Loucy (cell line): ENCODE measurements around the gene CDH2.

Experiments used
- H2AFZ ChIP-seq: fragments of 200-600 bp; sonication (generic); 2 replicates; pipeline ENCODE4 v1.6.0; 2016; ENCODE audit warnings: antibody characterized with exemption, mild to moderate bottlenecking, low read length, moderate library complexity
- H3F3A ChIP-seq: fragments of 200-600 bp; 2 replicates; pipeline ENCODE4 v1.6.0; 2016; ENCODE audit warnings: antibody characterized with exemption, low read depth, mild to moderate bottlenecking
- H3K27me3 ChIP-seq: fragments of 200-600 bp; sonication (generic); 2 replicates; pipeline ENCODE4 v1.6.1; 2014; ENCODE audit warnings: low read length, mild to moderate bottlenecking; ENCODE audit not compliant: insufficient read depth, poor library complexity, severe bottlenecking
- H3K36me3 ChIP-seq: fragments of 200-600 bp; sonication (generic); 2 replicates; pipeline ENCODE4 v1.6.1; 2016; ENCODE audit warnings: low read length; ENCODE audit not compliant: insufficient read depth
- H3K4me1 ChIP-seq: fragments of 200-600 bp; sonication (generic); 2 replicates; pipeline ENCODE4 v1.5.1; 2014; ENCODE audit warnings: low read length, mild to moderate bottlenecking; ENCODE audit not compliant: insufficient read depth, poor library complexity, severe bottlenecking
- H3K4me2 ChIP-seq: fragments of 200-600 bp; sonication (generic); 2 replicates; pipeline ENCODE4 v1.6.0; 2014; ENCODE audit warnings: antibody characterized with exemption, low read length, low read depth, mild to moderate bottlenecking; ENCODE audit not compliant: poor library complexity, severe bottlenecking
- H3K4me3 ChIP-seq: fragments of 200-600 bp; sonication (generic); 2 replicates; pipeline ENCODE4 v1.5.1; 2014; ENCODE audit warnings: low read length, mild to moderate bottlenecking, mixed read lengths; ENCODE audit not compliant: poor library complexity, severe bottlenecking
- H3K79me2 ChIP-seq: fragments of 200-600 bp; sonication (generic); 2 replicates; pipeline ENCODE4 v1.6.1; 2014; ENCODE audit warnings: low read length; ENCODE audit not compliant: insufficient read depth
- H3K9ac ChIP-seq: fragments of 200-600 bp; sonication (generic); 2 replicates; pipeline ENCODE4 v1.6.0; 2014; ENCODE audit warnings: mild to moderate bottlenecking, low read depth, low read length, moderate library complexity; ENCODE audit not compliant: poor library complexity, severe bottlenecking
- H3K9me2 ChIP-seq: fragments of 200-600 bp; sonication (generic); replicated peaks from 2 replicates; pipeline ENCODE4 v1.6.1; 2016; ENCODE audit warnings: low read depth, low read length, mixed read lengths
- H3K9me3 ChIP-seq: fragments of 200-600 bp; sonication (generic); 2 replicates; pipeline ENCODE4 v1.6.1; 2014; ENCODE audit warnings: mild to moderate bottlenecking, antibody characterized with exemption, low read length, low read depth; ENCODE audit not compliant: insufficient read depth
- H4K20me1 ChIP-seq: fragments of 200-600 bp; sonication (generic); 2 replicates; pipeline ENCODE4 v1.6.0; 2014; ENCODE audit warnings: antibody characterized with exemption, low read length, mild to moderate bottlenecking; ENCODE audit not compliant: insufficient read depth, poor library complexity, severe bottlenecking
- EZH2phosphoT487 ChIP-seq: fragments of 200-600 bp; IDR thresholded peaks from 2 replicates; pipeline ENCODE4 v1.6.1; 2018; ENCODE audit warnings: antibody characterized with exemption, mild to moderate bottlenecking, moderate library complexity, borderline replicate concordance
- TF ChIP-seq, protein P1 (sequence below): fragments of 200-600 bp; sonication (generic); conservative IDR thresholded peaks from 2 replicates; pipeline ENCODE4 v1.5.1; 2014; ENCODE audit warnings: mild to moderate bottlenecking, antibody characterized with exemption, low read length

CDH2 gene

GRCh38 chr18:28109781-28110560, 67.0 kb downstream of the CDH2 start:
- no peak overlapping the region for H2AFZ ChIP-seq
- no peaks in the 10 kb centered on the region for H3K36me3 ChIP-seq
- no peak overlapping the region for H3K9ac ChIP-seq
- no peak overlapping the region for H3K4me3 ChIP-seq
- H3F3A ChIP-seq = no peaks in the 10 kb centered on the region
- H3K9me3 ChIP-seq = no peaks in the 10 kb centered on the region
- TF ChIP-seq, protein P1, sequence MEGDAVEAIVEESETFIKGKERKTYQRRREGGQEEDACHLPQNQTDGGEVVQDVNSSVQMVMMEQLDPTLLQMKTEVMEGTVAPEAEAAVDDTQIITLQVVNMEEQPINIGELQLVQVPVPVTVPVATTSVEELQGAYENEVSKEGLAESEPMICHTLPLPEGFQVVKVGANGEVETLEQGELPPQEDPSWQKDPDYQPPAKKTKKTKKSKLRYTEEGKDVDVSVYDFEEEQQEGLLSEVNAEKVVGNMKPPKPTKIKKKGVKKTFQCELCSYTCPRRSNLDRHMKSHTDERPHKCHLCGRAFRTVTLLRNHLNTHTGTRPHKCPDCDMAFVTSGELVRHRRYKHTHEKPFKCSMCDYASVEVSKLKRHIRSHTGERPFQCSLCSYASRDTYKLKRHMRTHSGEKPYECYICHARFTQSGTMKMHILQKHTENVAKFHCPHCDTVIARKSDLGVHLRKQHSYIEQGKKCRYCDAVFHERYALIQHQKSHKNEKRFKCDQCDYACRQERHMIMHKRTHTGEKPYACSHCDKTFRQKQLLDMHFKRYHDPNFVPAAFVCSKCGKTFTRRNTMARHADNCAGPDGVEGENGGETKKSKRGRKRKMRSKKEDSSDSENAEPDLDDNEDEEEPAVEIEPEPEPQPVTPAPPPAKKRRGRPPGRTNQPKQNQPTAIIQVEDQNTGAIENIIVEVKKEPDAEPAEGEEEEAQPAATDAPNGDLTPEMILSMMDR = no peak
- no peak for TF ChIP-seq EZH2phosphoT487
- no peaks in the 10 kb centered on the region for H4K20me1 ChIP-seq
- H3K27me3 ChIP-seq = no peaks in the 10 kb centered on the region
- no peaks in the 10 kb centered on the region for H3K9me2 ChIP-seq
- peaks cover 18% of the 10 kb centered on the region; the same call in 1 of the 2 replicates for H3K79me2 ChIP-seq
- H3K4me2 ChIP-seq = no peak overlapping the region
- no peaks in the 10 kb centered on the region for H3K4me1 ChIP-seq

DNA sequence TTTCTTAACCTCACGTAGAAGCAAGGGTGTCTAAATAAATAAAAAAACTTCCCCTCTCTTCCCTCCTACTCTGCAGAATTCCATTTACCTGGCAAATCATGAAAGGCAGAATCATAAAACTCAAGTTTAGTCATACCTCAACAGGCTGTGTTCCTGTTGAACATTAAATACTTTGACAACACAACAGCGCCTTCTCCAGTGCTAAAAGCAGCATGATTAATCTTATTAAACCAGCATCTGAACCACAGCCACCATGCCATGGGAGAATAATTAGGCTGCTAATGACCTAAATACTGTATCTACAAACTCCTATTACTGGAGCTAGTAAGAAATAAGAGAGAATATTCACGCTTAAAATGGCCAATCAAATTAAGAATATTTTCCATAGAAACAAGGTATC, 68.1 kb downstream of the CDH2 start:
- Histone ChIP-seq H2AFZ (no peak overlapping the region), H3K79me2 (peaks cover 13% of the 10 kb centered on the region; the same call in 1 of the 2 replicates), H3K4me1 (no peaks in the 10 kb centered on the region), H3K4me3 (no peak overlapping the region), H3K36me3 (no peaks in the 10 kb centered on the region), H3K9ac (no peak overlapping the region), H3K4me2 (no peak overlapping the region), H3F3A (no peaks in the 10 kb centered on the region), H4K20me1 (no peaks in the 10 kb centered on the region), H3K27me3 (no peaks in the 10 kb centered on the region), H3K9me2 (no peaks in the 10 kb centered on the region), H3K9me3 (no peaks in the 10 kb centered on the region)
- TF ChIP-seq EZH2phosphoT487 = no peak
- TF ChIP-seq, protein P1 = peak; percentile 52

DNA sequence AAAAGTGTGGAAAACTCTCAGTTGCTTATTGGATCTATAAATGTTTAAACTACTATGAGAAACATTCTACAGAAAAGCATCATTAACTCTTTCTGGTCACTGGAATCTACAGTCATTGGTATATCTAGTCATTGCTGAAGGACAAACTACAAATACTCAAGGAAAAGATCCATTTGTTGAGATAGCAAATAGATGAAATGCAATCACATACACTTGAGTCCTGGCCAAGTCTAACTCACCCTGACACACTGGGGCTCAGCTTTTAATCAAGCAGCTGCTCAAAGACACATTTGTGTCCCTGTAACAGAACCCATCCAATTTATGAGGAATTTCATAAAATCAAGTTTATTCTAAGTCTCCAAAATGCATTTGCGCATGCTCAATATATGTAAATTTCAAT, 68.7 kb downstream of the CDH2 start:
- peaks cover 8% of the 10 kb centered on the region; the same call in 1 of the 2 replicates for H3K79me2 ChIP-seq
- no peaks in the 10 kb centered on the region for H3F3A ChIP-seq
- H2AFZ ChIP-seq = no peak overlapping the region
- no peaks in the 10 kb centered on the region for H3K9me3 ChIP-seq
- H3K4me2 ChIP-seq = no peak overlapping the region
- no peaks in the 10 kb centered on the region for H3K36me3 ChIP-seq
- no peaks in the 10 kb centered on the region for H4K20me1 ChIP-seq
- H3K9me2 ChIP-seq = no peaks in the 10 kb centered on the region
- H3K27me3 ChIP-seq = no peaks in the 10 kb centered on the region
- TF ChIP-seq EZH2phosphoT487 = no peak
- TF ChIP-seq, protein P1 = no peak
- H3K9ac ChIP-seq = no peak overlapping the region
- no peak overlapping the region for H3K4me3 ChIP-seq
- H3K4me1 ChIP-seq = no peaks in the 10 kb centered on the region
